OCI-LY1 (cell line): ENCODE results near the gene SETDB2.

Experiments used
- CTCF ChIP-seq: fragments of 200-600 bp; sonication (generic), shearing (Covaris generic); IDR thresholded peaks from 2 replicates; pipeline ENCODE4 v1.5.1; 2017; ENCODE audit warnings: mild to moderate bottlenecking, antibody characterized with exemption, low read length, moderate library complexity, mixed read lengths
- EZH2 ChIP-seq: fragments of 200-600 bp; sonication (generic), shearing (Covaris generic); IDR thresholded peaks from 2 replicates; pipeline ENCODE4 v1.8.0; 2017; ENCODE audit warnings: borderline replicate concordance, mixed run types, mild to moderate bottlenecking, antibody characterized with exemption, low read length, moderate library complexity, mixed read lengths

DNA sequence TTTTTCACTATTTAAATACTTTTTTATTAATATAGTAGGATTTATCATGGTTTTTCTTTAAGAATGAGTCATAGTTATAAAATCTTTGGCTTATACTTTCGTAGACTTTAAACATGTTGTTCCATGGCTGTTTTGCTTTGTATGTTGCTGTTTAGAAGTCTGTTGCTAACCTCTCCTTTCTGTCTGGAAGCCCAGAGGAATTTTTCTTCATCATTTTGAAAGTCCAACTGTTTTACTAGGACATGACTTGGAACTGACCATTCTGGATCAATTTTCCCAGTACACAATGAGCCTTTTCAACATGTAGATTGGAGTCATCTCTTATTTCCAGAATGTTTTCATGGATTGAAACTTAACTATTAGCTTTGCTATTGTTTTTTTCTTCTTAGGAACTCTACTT is 8.1 kb upstream of the SETDB2 start:
- TF ChIP-seq CTCF (no peak), EZH2 (no peak)
